HG02623 (cell line): ENCODE data around the gene AKR1C8.
"Not testable (repeated sequence)": the region's sequence is repeated elsewhere in the genome, so short reads cannot be mapped to it uniquely, and the experiment has no call there.

Experiments used
- ATAC-seq: cut with Tn5 transposase; IDR thresholded peaks from one replicate; pipeline ENCODE4 v1.9.1; 2021; ENCODE audit warnings: moderate library complexity; ENCODE audit not compliant: unreplicated experiment

Gene AKR1C8

GRCh38 chr10:5184987-5185775 is at the start of gene AKR1C8:
TSS of gene AKR1C8 (minus strand) at chr10:5185150. CDS start at chr10:5185104, 46 bp downstream.
- ATAC-seq = no peak

- no peak for ATAC-seq
Measured at GRCh38 chr10:5234106-5234860, 49.3 kb upstream of the AKR1C8 start.

GRCh38 chr10:5233324-5233723 is 48.4 kb upstream of the AKR1C8 start:
- ATAC-seq = no peak

DNA sequence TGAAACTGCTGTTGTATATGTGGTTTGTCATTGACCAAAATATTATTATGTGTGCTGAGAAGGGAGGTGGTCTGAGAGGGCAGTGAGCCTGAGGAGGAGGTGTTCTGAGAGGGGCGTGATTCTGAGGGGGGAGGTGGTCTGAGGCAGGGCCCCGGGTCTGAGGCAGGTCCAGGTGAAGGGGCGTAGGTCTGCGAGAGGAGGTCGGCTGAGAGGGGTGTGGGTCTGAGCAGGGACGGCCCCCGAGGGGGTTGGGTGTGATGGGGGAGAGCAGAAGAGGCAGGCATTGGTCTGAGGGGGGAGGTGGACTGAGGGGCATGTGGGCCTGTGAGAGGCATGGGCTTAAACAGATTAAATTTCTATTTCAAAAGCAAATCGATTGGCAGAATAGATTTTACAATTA is 44.1 kb upstream of the AKR1C8 start:
- no peak for ATAC-seq

DNA sequence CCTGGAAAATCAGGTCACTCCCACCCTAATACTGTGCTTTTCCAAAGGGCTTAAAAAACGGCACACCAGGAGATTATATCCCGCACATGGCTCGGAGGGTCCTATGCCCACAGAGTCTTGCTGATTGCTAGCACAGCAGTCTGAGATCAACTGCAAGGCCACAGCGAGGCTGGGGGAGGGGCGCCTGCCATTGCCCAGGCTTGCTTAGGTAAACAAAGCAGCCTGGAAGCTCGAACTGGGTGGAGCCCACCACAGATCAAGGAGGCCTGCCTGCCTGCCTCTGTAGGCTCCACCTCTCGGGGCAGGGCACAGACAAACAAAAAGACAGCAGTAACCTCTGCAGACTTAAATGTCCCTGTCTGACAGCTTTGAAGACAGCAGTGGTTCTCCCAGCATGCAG is 38.0 kb upstream of the AKR1C8 start:
- not testable (repeated sequence) for ATAC-seq

DNA sequence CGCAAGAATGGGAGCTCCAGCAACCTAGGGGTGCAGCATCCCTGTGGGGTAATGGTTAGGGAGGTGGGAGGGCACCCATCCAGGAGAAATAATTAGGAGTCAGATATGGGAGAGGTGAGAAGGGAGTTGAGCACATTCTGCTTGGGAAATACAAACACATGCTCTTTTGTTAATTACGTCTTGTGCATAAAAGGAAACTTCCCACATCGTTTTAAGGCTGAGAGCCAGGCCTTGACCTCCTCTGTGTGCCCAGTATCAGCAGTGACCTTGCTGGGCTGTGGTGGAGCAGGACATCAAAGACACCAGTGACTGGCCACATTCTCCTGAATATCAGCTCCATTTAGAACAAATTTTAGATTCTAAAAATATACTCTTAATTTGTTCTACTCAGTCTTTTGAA is 34.3 kb upstream of the AKR1C8 start:
- no peak for ATAC-seq

DNA sequence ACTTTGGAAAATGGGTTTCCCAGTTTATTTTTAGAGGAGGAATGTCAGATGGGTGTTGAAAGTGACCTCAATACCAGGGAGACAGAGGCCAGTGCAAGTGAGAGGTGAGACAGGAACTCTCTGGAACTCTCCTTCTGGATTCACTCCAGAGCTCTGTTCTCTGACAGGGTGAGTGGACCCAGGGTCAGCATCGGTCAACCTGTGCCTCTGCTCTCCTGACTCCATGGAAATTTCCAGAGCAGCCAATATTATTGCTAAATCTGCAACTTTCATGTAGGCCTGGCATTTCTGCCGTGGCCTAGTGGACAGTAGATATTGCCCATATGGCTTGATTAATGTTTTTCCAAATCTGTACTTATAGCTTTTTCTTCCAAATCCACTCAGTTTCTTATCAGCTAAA is 31.9 kb upstream of the AKR1C8 start:
- ATAC-seq = no peak

GRCh38 chr10:5211696-5212536 is 27.0 kb upstream of the AKR1C8 start:
- ATAC-seq = no peak

GRCh38 chr10:5210261-5210660 is 25.3 kb upstream of the AKR1C8 start:
- not testable (repeated sequence) for ATAC-seq

DNA sequence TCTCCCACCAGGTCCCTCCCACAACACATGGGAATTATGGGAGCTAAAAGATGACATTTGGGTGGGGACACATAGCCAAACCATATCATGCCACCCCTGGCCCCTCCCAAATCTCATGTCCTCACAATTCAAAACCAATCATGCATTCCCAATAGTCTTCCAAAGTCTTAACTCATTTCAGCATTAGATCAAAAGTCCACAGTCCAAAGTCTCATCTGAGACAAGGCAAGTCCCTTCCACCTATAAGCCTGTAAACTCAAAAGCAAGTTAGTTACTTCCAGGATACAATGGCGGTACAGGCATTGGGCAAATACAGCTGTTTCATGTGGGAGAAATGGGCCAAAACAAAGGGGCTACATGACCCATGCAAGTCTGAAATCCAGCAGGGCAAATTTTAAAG is 24.8 kb upstream of the AKR1C8 start:
- not testable (repeated sequence) for ATAC-seq

GRCh38 chr10:5206799-5207198 is 21.8 kb upstream of the AKR1C8 start:
- ATAC-seq = no peak

DNA sequence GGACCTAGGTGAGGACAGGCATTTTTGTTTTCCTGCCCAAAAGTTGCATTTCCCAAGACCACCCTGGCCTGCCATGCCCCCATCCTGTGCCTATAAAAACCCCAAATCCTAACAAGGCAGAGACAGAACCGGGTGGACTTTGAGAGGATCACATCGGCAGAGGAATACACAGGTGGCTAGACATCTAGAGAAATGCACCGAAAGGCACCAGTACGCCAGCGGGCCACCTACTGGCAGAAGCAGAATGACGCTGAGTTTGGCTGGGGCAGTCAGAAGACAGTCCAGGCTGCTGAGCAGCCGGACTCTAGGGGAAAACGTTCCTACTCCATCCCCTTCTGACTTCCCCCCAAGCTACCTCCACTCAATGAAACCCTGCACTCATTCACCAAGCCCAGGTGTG is 14.4 kb upstream of the AKR1C8 start:
- ATAC-seq = no peak

GRCh38 chr10:5198386-5198785 is 13.4 kb upstream of the AKR1C8 start:
- ATAC-seq = no peak

DNA sequence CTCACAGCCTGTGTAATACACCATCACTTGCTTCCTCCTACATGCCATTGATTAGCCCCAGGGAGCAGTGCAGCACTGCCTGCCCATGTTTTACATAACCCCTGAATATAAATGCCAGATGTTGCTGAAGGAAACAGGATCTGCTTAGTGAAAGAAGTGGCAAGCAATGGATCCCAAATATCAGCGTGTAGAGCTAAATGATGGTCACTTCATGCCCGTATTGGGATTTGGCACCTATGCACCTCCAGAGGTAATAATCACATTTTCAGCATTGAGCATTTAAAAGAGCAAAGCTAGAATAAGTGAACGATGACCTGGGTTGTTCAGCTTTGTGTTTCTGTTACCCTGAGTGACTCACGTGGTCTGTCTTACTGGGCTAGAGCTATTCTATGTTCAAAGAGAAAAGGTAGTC is 11.8 kb upstream of the AKR1C8 start, which contains the start of gene AKR1C4:
TSS of gene AKR1C4 (plus strand) at position 136 of the 412 bp plus-strand sequence. CDS start at position 167, 31 bp downstream.
- no peak for ATAC-seq

GRCh38 chr10:5195727-5196374 is 10.9 kb upstream of the AKR1C8 start:
- ATAC-seq = no peak

DNA sequence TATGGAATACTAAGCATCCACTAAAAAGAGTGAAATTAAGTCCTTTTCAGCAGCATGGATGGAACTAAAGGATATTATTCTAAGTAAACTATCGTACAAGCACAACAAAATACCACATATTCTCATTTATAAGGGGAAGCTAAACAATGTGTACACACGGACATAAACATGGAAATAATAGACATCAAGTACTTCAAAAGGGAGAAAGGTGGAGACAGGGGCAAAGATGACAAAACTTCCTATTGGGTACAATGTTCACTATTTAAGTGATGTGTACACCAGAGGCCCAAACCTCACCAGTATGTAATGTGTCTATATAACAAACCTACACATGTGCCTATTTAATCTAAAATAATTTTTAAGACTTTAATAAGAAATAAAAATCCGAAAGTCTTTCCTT is 9.5 kb upstream of the AKR1C8 start:
- ATAC-seq = no peak

GRCh38 chr10:5188358-5188757 is 3.4 kb upstream of the AKR1C8 start:
- no peak for ATAC-seq

DNA sequence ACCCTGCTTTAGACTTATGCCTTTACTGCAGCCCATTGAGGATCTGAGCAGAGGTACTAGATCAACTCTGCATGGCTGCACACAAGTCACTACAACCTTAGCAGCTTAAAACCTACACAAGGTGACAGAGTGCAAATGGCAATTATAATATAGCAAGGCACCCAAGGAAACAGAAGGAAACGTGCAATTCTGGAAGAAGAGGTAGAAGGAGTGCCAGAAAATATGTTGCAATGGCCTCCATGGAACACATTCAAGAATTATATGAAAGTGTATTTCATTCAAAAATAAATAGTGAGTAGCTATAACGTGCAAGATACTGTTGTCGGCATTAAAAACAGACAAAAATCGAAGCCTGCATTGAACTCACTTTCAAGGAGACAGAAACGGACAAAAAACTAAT is 2.9 kb upstream of the AKR1C8 start:
- no peak for ATAC-seq

GRCh38 chr10:5183923-5184322 is 1.0 kb downstream of the AKR1C8 start:
- no peak for ATAC-seq

DNA sequence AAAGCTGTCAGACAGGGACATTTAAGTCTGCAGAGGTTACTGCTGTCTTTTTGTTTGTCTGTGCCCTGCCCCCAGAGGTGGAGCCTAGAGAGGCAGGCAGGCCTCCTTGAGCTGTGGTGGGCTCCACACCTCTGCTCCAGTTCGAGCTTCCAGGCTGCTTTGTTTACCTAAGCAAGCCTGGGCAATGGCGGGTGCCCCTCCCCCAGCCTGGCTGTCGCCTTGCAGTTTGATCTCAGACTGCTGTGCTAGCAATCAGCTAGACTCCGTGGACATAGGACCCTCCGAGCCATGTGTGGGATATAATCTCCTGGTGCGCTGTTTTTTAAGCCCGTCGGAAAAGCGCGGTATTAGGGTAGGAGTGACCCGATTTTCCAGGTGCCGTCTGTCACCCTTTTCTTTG is 4.4 kb downstream of the AKR1C8 start:
- not testable (repeated sequence) for ATAC-seq

GRCh38 chr10:5175581-5175980 is 9.4 kb downstream of the AKR1C8 start:
- ATAC-seq = not testable (repeated sequence)
